Endothelial cell of umbilical vein (primary cell): Measurements from ENCODE around the gene CLEC2B. TPM values are rescaled to one million over a fixed set of nuclear protein-coding genes. Genes with fewer than 3 reads are reported as not detected.

ENCODE experiments used
- BruUV-seq: library from RNA; stranded (reverse); fragments of 400-500 nt; replicated peaks from 2 replicates; lab custom pipeline; 2021; lab: Mats Ljungman, UMichigan
- CTCF ChIA-PET: fragments of 300-600, 350-600 bp; sonication (Branson Sonifier 250); formaldehyde crosslinking; loops from one replicate; lab custom pipeline; 2021; ENCODE audit warnings: antibody characterized with exemption, inconsistent platforms; lab: Charles Lee
- POLR2A ChIA-PET: fragments of 300-600, 350-600 bp; sonication (Branson Sonifier 250); formaldehyde crosslinking; loops from one replicate; lab custom pipeline; 2021; ENCODE audit warnings: antibody characterized with exemption, inconsistent platforms; lab: Charles Lee
- DNase-seq: peaks from one replicate; pipeline ENCODE4 v3.0.0-alpha.2; 2011; ENCODE audit warnings: low read depth, low spot score
- FAIRE-seq: peaks from 2 replicates; lab custom pipeline; 2011; peaks lifted over from hg19 to GRCh38; lab: Jason Lieb, UNC
- H2AFZ ChIP-seq: 2 replicates; pipeline ENCODE4 v1.6.0; 2012; ENCODE audit warnings: low read depth, low read length, control low read depth, inconsistent platforms
- H3K27ac ChIP-seq: 2 replicates; pipeline ENCODE4 v1.5.1; 2011; ENCODE audit warnings: low read depth, mild to moderate bottlenecking, control low read depth, low read length, moderate library complexity; ENCODE audit not compliant: insufficient read depth
- H3K27me3 ChIP-seq, 2 experiments: 2 replicates each; pipeline versions ENCODE4 v1.6.0 to v1.6.1; 2011; ENCODE audit warnings: low read length in 2 of 2, mixed read lengths in 1 of 2; ENCODE audit not compliant: control insufficient read depth in 2 of 2, insufficient read depth in 2 of 2
- H3K36me3 ChIP-seq, 2 experiments: 2 replicates in 1 of 2; 3 replicates in 1 of 2; pipeline ENCODE4 v1.5.1; 2011; ENCODE audit warnings: low read length in 2 of 2, mild to moderate bottlenecking in 1 of 2, moderate library complexity in 1 of 2; ENCODE audit not compliant: control insufficient read depth in 2 of 2, insufficient read depth in 2 of 2; ENCODE audit errors: extremely low read depth in 1 of 2
- H3K4me1 ChIP-seq: 3 replicates; pipeline ENCODE4 v1.5.1; 2011; ENCODE audit warnings: mild to moderate bottlenecking, low read length; ENCODE audit not compliant: control insufficient read depth, insufficient read depth; ENCODE audit errors: extremely low read depth
- H3K4me2 ChIP-seq: 2 replicates; pipeline ENCODE4 v1.6.1; 2011; ENCODE audit warnings: low read length, control low read depth, mixed read lengths; ENCODE audit not compliant: insufficient read depth
- H3K4me3 ChIP-seq, 3 experiments: fragments of 200-600 bp in 1 of 3; sonication (generic), shearing (Covaris generic) in 1 of 3; replicated peaks in 1 of 3; 2 replicates each; pipeline ENCODE4 v1.5.1; 2011 to 2016; ENCODE audit warnings: control low read depth in 3 of 3, low read length in 3 of 3, mild to moderate bottlenecking in 2 of 3, inconsistent platforms in 1 of 3, low read depth in 1 of 3, moderate library complexity in 1 of 3; ENCODE audit not compliant: insufficient read depth in 1 of 3
- H3K79me2 ChIP-seq: 2 replicates; pipeline ENCODE4 v1.6.0; 2012; ENCODE audit warnings: low read length, inconsistent platforms; ENCODE audit not compliant: control insufficient read depth, insufficient read depth
- H3K9ac ChIP-seq: replicated peaks from 2 replicates; pipeline ENCODE3; 2011; ENCODE audit warnings: low read length, control low read depth; ENCODE audit not compliant: insufficient read depth; ENCODE audit errors: extremely low read depth
- H3K9me1 ChIP-seq: replicated peaks from 3 replicates; pipeline ENCODE4 v1.6.0; 2011; ENCODE audit warnings: mild to moderate bottlenecking, low read length; ENCODE audit not compliant: control insufficient read depth, insufficient read depth; ENCODE audit errors: extremely low read depth
- H3K9me3 ChIP-seq: replicated peaks from 2 replicates; pipeline ENCODE4 v1.5.1; 2012; ENCODE audit warnings: low read length, inconsistent platforms; ENCODE audit not compliant: control insufficient read depth, insufficient read depth
- H4K20me1 ChIP-seq: replicated peaks from 2 replicates; pipeline ENCODE3; 2011; ENCODE audit warnings: mild to moderate bottlenecking, low read length; ENCODE audit not compliant: control insufficient read depth, insufficient read depth; ENCODE audit errors: extremely low read depth
- EZH2 ChIP-seq: IDR thresholded peaks from 2 replicates; pipeline ENCODE4 v1.6.1; 2012; ENCODE audit warnings: borderline replicate concordance, low read depth, mild to moderate bottlenecking, moderate library complexity, low read length, inconsistent platforms; ENCODE audit not compliant: severe bottlenecking
- FOS ChIP-seq: IDR thresholded peaks from 2 replicates; pipeline ENCODE4 v1.6.1; 2011; ENCODE audit warnings: mild to moderate bottlenecking, low read length, moderate library complexity, borderline replicate concordance; ENCODE audit not compliant: insufficient read depth
- JUN ChIP-seq: IDR thresholded peaks from 2 replicates; pipeline ENCODE4 v1.6.1; 2011; ENCODE audit warnings: borderline replicate concordance, low read depth; ENCODE audit not compliant: insufficient read length, insufficient read depth
- MAX ChIP-seq: IDR thresholded peaks from 2 replicates; pipeline ENCODE4 v1.6.1; 2011; ENCODE audit not compliant: insufficient read depth, insufficient read length
- MYC ChIP-seq: IDR thresholded peaks from one replicate; pipeline ENCODE4 v1.6.1; 2011; ENCODE audit warnings: mild to moderate bottlenecking, low read depth, low read length
- POLR2A ChIP-seq: IDR thresholded peaks from 2 replicates; pipeline ENCODE4 v1.6.1; 2012; ENCODE audit warnings: low read depth, mild to moderate bottlenecking, control low read depth, low read length
- POLR2AphosphoS5 ChIP-seq: IDR thresholded peaks from 2 replicates; pipeline ENCODE4 v1.6.1; 2012; ENCODE audit warnings: low read depth, mild to moderate bottlenecking, control low read depth, low read length, moderate library complexity; ENCODE audit not compliant: insufficient read depth
- dilution Hi-C: fragments of 300-500 bp; cut with MboI; formaldehyde crosslinking; loops from one replicate; pipeline ENCODE4 v1.15.0; 2019; ENCODE audit warnings: low sequenced_read_pairs; ENCODE audit not compliant: extremely low pct_ligation_motif_present
- intact Hi-C: fragments of 100-400 bp; cut with micrococcal nuclease; formaldehyde crosslinking; loops from one replicate; pipeline ENCODE4 v1.10.0; 2022
- polyA plus RNA-seq, 4 experiments: library from polyadenylated mRNA; depleted of rRNA in 3 of 4; stranded (reverse) in 3 of 4; unstranded in 1 of 4; fragments of >200 nt; gene quantifications; 2 replicates each; pipeline versions ENCODE4 v1.2.1 to v1.2.3, GENCODE V29; 2011 to 2012; ENCODE audit warnings: missing spikeins in 1 of 4
- total RNA-seq: library from RNA; stranded (reverse); gene quantifications from 2 replicates; pipeline ENCODE4 v1.2.3, GENCODE V29; 2021
- TF ChIP-seq, protein P1 (sequence below), 2 donors: IDR thresholded peaks; 1 replicate in 1 of 2; 2 replicates in 1 of 2; pipeline ENCODE4 v1.5.1; 2011; ENCODE audit warnings: low read length in 2 of 2, mild to moderate bottlenecking in 2 of 2, moderate library complexity in 2 of 2, control low read depth in 1 of 2, inconsistent platforms in 1 of 2, low read depth in 1 of 2; ENCODE audit not compliant: insufficient read depth in 1 of 2; ENCODE audit errors: extremely low read depth in 1 of 2

The CLEC2B gene
- total and polyA plus RNA-seq, 2 donors (not counting 3 experiments of a cell fraction or from before 2014, with no cell fraction given) = 6.7 to 18.3 TPM

DNA sequence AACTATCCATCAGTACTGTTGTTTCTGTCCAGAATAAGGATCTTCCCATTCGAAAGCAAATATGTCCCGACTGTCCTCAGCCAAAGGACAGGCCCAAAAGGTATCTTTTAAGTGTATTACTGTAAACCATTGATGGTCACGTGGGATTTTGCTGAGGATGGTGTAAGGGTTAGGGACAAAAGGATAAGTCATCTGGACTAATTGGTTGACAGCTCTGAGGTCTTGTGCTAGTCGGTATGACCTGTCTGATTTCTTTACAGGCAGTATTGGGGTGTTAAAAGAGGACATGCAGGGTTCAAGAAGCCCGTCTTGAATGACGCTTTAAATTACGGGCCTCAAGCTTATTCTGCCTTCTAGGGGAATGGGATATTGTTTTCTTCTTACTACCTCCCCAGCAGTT lies 38.6 kb upstream of the CLEC2B start:
- FAIRE-seq = no peak
- H3K9ac ChIP-seq = no peak overlapping the region
- CTCF ChIA-PET = interaction anchor here (0.7 to 3.6 kb wide), 4 partner anchors 12 to 157 kb away, joined by 3 to 20 read pairs (median 4); no protein-coding TSS in a partner anchor
- H3K4me1 ChIP-seq = no peaks in the 10 kb centered on the region
- dilution Hi-C loops (no loop called here), intact Hi-C loops (no loop called here)
- H4K20me1 ChIP-seq = no peaks in the 10 kb centered on the region
- POLR2A ChIA-PET = no interaction called here
- H3K79me2 ChIP-seq = no peaks in the 10 kb centered on the region
- TF ChIP-seq POLR2A (no peak), MYC (no peak), JUN (no peak), MAX (no peak), EZH2 (no peak), FOS (no peak), POLR2AphosphoS5 (no peak)
- TF ChIP-seq, protein P1, sequence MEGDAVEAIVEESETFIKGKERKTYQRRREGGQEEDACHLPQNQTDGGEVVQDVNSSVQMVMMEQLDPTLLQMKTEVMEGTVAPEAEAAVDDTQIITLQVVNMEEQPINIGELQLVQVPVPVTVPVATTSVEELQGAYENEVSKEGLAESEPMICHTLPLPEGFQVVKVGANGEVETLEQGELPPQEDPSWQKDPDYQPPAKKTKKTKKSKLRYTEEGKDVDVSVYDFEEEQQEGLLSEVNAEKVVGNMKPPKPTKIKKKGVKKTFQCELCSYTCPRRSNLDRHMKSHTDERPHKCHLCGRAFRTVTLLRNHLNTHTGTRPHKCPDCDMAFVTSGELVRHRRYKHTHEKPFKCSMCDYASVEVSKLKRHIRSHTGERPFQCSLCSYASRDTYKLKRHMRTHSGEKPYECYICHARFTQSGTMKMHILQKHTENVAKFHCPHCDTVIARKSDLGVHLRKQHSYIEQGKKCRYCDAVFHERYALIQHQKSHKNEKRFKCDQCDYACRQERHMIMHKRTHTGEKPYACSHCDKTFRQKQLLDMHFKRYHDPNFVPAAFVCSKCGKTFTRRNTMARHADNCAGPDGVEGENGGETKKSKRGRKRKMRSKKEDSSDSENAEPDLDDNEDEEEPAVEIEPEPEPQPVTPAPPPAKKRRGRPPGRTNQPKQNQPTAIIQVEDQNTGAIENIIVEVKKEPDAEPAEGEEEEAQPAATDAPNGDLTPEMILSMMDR (IDR thresholded peaks at IDR 0.05; ENCODE audit: extremely low read depth in 1 of 2, insufficient read depth in 1 of 2, low read depth in 1 of 2, low read length in 2 of 2) = no peak
- H3K4me3 ChIP-seq = no peak overlapping the region
- H3K27me3 ChIP-seq = peaks cover 3 to 8% of the 10 kb centered on the region in 2 experiments
- no peak overlapping the region for H3K4me2 ChIP-seq
- BruUV-seq = no TSS peak
- no peak overlapping the region for H3K27ac ChIP-seq
- no peaks in the 10 kb centered on the region for H3K9me3 ChIP-seq
- no peaks in the 10 kb centered on the region for H3K9me1 ChIP-seq
- DNase-seq = no peak
- H3K36me3 ChIP-seq = no peaks in the 10 kb centered on the region
- no peak overlapping the region for H2AFZ ChIP-seq
